Endothelial cell of hepatic sinusoid (primary cell): ENCODE results near the gene AGAP5.
"Not testable (repeated sequence)": the region's sequence is repeated elsewhere in the genome, so short reads cannot be mapped to it uniquely, and the experiment has no call there.

ENCODE experiments used
- in situ Hi-C: cut with HindIII; loops from 2 replicates; pipeline ENCODE4 v1.10.0; 2017; ENCODE audit warnings: low sequenced_read_pairs

The AGAP5 gene

DNA sequence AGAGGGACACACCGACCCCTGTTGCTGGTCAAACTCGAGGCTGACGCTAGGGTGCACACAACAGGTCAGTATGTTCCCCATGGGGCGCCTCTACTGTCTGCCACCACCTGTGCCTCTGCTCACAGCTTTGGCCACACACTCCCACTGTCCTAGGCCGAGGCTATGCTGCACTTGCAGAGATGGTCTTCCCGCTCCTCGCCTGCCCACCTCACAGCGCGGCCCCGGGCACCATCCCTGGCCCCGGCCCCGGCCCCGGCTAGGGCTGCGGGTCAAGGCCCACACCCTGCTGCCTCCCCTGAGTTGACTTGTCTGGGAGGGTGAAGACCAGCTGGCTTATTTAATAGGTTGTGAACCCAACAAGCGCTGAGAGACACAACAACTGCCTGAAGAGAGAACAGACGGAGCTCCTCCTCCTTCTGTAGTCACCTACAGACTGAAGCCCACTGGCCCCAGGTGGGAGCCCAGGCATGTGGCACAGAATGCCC lies at the start of gene AGAP5:
TSS of gene AGAP5 (minus strand) at position 435 of the 485 bp plus-strand sequence. CDS start at position 81, 354 bp downstream.
- in situ Hi-C loops: not testable (repeated sequence)

- in situ Hi-C loops: no loop called here
Measured at GRCh38 chr10:73746721-73747120, 48.8 kb upstream of the AGAP5 start.

DNA sequence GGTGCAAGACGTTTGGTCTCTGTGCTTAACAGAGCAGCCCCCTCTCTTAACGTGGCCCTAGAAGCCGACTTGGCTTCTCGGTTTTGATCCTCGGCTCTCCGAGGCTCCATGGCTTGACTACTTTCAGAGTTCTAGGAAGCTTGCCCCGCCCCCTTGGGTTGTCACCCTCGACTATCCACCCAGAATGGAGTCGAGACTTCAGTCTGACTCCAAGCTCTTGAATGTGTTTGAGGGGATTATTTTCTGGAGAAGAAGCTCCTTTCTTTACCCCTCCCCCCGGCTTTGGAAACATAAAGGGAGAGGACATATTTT lies 46.7 kb upstream of the AGAP5 start:
- in situ Hi-C loops: no loop called here

DNA sequence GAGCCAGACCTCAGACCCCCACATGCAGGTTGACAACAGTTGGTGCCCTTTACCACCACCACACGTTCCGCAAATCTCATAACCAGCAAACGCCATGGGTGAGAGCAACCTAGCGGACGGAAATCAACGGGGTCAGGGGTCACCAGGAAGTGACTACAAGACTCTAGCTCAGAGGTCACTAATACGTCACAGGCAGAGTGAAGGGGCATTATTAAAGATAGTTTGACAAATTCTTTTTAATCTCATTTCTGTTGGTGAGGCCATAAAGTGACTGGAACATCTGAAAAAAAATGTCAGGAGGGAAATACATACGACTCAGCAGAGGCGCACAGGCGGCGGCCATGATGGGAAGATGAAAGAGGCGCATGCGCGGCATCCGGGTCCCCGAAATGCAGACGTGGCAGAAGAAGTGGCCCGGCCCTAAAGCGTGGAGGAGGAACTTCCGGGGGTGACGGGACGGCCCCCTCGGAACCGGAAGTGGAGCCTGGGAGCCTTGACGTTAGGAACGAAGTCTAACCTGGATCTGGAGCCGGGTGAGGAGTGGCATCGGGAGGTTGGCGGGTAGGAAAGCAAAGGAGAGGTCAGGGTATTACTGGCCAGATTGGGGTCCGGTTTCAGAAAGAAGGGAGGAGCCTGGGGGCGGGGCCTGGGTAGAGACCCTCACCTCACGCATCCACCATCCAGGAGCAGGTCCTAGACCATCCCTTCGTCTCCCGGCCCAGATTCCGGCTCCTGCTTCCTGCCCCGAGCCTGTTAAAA lies 46.2 kb upstream of the AGAP5 start, which contains the start of gene SEC24C:
TSS of gene SEC24C (plus strand) at position 468 of the 759 bp plus-strand sequence. CDS start 2,461 bp downstream, outside the sequence.
- in situ Hi-C loops: no loop called here

DNA sequence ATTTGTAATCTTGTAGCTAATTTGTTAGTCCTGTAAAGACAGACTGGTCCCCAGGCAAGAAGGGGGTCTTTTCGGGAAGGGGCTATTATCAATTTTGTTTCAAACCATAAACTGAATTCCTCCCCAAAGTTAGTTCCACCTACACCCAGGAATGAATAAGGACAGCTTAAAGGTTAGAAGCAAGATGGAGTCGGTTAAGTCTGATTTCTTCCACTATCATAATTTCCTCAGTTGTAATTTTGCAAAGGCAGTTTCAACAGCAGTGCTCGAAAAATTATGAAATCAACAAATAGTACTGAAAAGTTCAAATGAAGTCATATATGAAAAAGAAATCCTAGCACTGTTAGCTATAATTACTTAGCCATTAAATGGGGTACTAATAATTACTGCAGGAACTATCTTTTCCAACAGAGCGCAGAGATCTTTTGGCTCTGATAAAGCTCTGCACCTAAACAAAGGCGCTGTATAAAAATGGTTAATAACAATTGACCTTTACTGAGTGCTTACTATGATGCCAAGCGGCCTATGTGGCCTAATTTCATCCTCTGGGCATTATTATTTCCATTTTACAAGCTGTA lies 45.5 kb upstream of the AGAP5 start:
- in situ Hi-C loops: no loop called here

GRCh38 chr10:73742454-73742734 lies 44.5 kb upstream of the AGAP5 start:
- in situ Hi-C loops: no loop called here

GRCh38 chr10:73740501-73741254 lies 42.8 kb upstream of the AGAP5 start:
- in situ Hi-C loops: not testable (repeated sequence)

GRCh38 chr10:73734796-73735305 lies 36.9 kb upstream of the AGAP5 start:
- in situ Hi-C loops: no loop called here

DNA sequence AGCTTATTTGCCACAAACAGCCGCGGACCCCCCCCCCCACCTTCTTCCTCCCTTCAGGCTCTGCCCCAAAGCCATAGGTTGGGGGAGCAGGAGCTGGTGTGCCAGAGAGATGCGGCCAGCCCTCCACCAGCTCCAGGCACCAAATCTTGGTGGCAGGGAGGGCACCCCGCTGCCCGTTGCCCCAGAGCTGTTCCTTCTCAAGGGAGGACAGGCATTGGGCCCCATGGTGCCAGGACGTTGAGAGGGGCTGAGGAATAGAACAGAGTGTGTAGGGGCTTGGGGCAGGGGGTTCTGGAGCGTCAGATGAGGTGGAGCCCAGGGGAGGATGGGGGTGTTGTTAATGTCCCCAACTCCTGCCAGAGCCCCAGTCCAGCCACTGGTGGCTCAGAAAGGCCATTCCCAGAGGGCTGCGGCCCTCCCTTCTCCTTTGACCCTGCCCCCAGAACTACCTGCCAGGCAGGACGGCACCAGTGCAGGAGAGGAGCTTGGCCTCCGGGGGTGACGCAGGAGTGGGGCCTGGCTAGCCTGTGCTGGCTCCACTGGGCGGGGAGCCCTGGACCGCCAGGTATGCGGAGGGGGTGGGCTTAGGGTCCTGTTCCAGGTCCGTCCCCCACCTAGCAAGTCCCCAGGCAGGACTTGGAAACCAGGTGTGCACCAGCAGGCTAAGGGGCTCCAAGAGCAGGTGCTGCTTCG lies 36.3 kb upstream of the AGAP5 start:
- in situ Hi-C loops: no loop called here

GRCh38 chr10:73732931-73733623 lies 35.2 kb upstream of the AGAP5 start:
- in situ Hi-C loops: no loop called here

DNA sequence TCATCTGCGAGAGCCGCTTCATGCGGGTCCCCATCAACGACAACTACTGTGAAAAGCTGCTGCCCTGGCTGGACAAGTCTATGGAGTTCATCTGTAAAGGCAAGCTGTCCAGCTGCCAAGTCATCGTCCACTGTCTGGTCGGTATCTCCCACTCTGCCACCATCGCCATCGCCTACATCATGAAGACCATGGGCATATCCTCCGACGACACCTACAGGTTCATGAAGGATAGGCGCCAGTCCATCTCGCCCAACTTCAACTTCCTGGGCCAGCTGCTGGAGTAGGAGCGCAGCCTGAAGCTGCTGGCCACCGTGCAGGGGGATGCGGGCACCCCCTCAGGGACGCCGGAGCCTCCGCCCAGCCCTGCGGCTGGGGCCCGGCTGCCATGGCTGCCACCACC lies 34.5 kb upstream of the AGAP5 start:
- in situ Hi-C loops: no loop called here

DNA sequence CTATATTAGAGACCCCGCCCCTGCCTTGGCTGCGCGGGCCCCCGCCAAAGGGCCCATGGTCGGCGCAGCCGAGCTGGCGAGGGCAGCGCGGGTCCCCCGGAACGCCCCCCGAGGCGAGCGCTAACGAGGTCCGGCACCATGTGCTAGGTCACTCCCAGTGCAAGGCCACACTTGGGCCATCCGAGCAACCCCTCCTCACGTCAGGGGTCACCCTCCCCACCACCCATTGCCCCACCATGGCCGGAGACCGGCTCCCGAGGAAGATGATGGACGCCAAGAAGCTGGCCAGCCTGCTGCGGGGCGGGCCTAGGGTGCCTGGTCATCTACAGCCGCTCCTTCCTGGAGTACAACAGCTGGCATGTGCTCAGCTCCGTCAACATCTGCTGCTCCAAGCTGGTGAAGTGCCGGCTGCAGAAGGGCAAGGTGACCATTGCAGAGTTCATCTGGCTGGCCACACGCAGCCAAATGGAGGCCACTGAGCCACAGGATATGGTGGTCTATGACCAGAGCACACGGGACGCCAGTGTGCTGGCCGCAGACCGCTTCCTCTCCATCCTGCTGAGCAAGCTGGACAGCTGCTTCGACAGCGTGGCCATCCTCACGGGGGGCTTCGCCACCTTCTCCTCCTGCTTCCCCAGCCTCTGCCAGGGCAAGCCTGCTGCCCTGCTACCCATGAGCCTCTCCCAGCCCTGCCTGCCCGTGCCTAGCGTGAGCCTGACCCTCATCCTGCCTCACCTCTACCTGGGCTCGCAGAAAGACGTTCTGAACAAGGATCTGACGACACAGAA lies 33.9 kb upstream of the AGAP5 start:
- in situ Hi-C loops: no loop called here

DNA sequence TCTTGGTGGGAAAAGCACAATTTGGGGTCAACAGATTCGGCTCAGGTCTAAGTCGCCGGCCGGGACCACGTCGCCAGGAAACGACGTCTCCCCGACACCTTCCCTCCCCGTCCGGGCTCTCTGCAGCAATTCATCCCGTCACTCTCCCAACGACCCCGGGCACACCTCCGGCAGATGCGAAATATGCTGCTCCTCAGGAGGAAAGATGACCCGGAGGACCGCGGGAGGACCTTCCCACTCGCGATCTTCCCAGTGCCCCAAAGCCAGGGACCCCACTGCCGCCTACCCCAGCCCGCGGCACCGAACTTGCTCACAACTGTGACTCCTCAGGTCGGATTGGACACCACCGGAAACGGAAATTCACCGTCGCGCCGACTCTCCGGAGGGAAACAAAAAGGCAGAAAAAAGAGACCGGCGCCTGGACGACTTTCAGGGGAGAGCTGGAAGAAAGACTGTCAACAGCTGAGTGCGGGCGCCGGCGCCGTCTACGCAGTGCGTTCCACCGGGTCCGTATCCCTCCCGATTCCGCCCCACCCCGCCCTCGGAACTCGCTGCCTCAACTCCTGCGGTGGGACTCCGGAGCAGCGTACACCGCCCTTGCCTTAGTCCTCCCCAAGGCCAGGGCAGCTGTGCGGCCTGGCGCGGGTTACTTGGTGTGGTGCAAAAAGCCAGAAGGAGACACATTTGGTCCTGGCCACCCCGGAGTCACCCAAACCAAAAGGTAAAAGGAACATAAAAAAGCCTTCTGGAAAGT lies 32.4 kb upstream of the AGAP5 start:
- in situ Hi-C loops: no loop called here

DNA sequence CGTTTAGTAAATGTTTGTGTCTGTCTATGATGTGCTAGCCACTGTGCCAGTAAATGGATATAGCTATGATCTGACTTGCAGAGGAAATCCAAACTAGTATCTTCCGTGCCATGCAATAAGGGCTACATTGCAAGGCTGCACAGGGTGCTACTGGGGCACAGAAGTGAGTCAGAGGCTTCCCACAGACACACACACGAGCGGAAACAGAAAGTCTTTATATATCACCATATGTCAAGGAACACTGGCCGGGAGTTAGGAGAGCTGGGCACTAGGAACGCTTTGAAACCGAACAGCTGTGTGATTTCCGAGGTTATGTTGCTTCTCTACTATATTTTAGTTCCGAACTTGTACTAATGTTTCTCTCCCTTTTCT lies 31.9 kb upstream of the AGAP5 start:
- in situ Hi-C loops: not testable (repeated sequence)

DNA sequence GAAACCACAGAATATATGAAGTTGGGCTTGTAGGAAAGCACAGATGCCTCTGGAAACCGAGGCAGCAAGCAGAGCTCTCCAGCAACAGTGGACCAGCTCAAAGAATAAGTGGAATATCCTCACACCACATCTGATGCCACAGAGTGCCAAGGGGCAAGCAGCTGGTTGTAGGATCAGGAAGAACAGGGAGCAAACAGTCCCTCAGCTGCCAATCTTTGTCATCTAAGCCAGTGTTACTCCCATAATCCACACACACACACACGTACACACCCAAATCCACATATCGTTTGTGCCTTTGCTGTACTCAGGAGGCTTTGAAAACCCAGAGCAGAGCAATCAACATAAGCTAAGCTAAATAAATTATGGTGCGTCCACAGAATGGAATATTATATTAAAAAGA lies 25.6 kb upstream of the AGAP5 start:
- in situ Hi-C loops: no loop called here

GRCh38 chr10:73720561-73720960 lies 22.7 kb upstream of the AGAP5 start:
- in situ Hi-C loops: not testable (repeated sequence)

- in situ Hi-C loops: no loop called here
Measured at GRCh38 chr10:73717556-73717955, 19.6 kb upstream of the AGAP5 start.

DNA sequence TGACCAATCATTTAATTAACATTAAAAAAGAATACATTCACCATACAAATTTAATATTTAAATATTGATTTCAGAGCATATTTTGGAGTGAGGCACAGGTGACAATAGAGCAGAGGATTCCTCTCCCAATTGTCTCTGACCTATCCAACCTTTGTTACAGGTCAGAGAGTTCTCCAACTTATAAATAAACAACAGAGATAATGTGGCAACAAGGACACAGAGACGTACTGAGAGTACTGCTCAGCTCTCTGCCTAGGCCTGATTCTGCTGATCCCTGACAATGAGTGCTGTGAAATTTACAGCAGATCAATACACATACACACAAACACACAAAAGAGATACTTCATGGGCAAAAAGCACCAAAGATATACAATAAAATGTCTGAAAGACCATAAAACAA lies 18.3 kb upstream of the AGAP5 start:
- in situ Hi-C loops: no loop called here
